GM18519 (cell line): Measurements from ENCODE around the gene OR2B6.
"Not testable (repeated sequence)": the region's sequence is repeated elsewhere in the genome, so short reads cannot be mapped to it uniquely, and the experiment has no call there.

Experiments used
- ATAC-seq: cut with Tn5 transposase; IDR thresholded peaks from one replicate; pipeline ENCODE4 v1.9.1; 2021; ENCODE audit warnings: mild to moderate bottlenecking, moderate library complexity; ENCODE audit not compliant: unreplicated experiment, low FRiP score

The OR2B6 gene

DNA sequence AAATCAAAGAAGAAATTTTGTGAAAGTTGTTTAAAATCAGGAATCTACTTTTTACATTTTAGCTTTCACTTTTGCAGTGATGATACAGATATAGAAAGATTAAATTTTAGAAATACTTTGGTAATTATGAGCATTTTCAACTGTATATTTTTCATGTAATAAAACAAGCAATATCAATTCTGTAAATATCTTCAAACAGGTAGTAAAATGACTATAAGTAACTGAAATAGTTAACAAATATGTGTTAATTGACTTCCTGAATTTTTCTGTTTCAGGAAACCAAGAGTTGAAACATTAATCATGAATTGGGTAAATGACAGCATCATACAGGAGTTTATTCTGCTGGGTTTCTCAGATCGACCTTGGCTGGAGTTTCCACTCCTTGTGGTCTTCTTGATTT is at the start of gene OR2B6:
TSS of gene OR2B6 (plus strand) at position 301 of the 400 bp plus-strand sequence. CDS start at position 301, 0 bp downstream.
- ATAC-seq = no peak

DNA sequence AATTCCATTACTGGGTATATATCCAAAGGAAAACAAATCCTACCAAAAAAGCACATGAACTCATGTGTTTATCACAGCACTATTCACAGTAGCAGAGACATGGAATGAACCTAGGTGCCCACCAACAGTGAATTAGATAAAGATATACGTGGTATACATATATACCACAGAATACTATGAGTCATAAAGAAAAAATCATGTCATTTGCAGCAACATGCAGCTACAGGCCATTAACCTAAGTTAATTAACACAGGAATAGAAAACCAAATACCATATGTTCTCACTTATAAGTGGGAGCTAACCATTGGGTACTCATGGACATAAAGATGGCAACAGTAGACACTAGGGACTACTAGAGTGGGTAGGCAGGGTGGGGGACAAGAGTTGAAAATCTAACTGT is 49.0 kb upstream of the OR2B6 start:
- ATAC-seq = no peak

DNA sequence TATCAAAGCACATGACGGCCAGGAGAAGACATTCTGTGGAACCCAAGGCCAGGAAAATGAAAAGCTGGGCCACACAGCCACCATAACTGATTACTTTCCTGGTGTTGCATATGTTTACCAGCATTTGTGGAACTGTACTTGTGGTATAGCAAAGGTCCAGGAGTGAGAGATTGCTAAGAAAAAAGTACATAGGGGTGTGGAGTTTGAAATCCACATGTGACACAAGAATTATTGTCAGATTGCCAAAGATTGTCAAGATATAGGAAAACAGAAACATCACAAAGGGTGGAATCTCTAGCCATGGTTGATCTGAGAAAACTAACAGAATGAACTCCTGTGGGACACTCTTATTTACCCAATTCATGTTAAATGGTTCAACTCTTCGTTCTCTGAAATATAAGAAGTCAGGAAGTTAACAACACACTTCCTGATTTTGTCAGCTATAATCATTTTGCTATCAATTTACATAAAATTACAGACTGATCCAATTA is 45.0 kb upstream of the OR2B6 start, which contains the start of gene OR2B2:
TSS of gene OR2B2 (minus strand) at position 441 of the 491 bp plus-strand sequence. CDS start at position 364, 77 bp downstream.
- no peak for ATAC-seq

DNA sequence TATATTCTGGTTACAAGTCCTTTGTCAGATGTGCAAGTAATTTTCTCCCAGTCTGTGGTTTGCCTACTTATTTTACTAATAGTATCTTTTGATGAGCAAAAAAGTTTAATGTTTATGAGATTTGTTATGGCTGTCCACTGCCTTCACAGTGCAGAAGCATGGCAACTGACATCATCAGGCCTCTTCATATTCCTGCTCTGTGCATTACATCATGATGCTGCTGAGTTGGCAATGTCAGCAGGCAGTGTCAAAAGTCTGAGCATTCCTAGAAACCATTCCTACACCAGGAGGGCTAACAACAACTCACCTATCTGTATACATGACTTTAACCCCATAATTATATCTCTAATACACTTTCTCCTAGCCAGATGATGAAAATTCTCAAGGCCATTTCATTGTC is 34.1 kb upstream of the OR2B6 start:
- no peak for ATAC-seq

DNA sequence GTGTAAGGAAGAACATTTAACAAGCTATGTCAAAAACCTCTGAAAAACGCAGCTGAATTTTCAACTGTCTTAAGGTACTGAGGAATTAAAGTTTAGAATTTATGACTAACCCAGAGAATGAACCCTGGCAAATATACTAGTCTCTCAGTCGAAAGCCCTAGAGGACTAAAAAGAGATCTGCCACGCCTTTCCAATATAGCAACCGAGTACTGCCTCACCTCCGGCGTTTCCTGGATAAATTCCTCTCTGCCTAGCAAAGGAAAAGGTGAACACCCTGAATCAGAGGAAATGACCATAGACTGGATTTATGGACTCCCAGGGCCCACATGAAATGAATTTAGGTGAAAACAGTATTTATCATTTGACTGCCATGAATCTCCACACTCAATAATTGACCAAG is 32.9 kb upstream of the OR2B6 start:
- no peak for ATAC-seq

DNA sequence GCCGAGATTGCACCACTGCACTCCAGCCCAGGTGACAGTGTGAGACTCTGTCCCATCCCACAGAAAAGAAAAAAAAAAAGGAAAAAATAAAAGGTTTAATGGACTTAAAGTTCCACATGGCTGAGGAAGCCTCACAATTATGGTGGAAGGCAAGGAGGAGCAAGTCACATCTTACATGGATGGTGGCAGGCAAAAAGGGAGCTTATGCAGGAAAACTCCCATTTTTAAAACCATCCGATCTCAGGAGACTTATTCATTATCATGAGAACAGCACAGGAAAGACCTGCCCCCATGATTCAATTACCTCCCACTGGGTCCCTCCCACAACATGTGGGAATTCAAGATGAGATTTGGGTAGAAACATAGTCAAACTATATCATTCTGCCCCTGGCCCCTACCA is 29.0 kb upstream of the OR2B6 start:
- not testable (repeated sequence) for ATAC-seq

DNA sequence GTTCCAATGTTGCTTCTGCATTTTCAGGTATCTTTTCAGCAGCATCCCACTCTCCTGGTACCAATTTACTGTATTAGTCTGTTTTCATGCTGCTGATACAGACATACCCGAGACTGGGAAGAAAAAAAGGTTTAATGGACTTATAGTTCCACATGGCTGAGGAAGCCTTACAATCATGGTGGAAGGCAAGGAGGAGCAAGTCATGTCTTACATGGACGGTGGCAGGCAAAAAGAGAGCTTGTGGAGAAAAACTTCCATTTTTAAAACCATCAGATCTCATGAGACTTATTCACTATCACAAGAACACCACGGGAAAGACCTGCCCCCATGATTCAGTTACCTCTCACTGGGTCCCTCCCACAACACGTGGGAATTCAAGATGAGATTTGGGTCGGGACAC is 27.1 kb upstream of the OR2B6 start:
- ATAC-seq = not testable (repeated sequence)

DNA sequence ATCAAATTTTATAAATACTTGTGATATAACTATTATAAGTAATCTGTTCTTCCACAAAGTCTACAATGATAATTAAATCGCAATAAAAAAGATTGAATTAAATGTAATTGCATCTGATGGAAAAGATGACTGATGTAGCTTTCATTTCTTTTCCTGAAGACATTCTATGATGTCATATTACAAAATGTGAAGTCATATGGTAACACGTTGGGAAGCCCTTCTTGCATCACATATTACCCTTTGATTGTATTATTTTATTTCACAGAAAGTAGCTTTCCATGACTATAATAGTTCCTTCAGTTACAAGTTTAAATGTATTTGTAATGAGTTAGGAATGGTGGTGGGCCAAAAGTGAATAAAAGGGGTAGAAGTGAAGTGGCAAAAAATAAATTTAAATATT is 25.8 kb upstream of the OR2B6 start:
- ATAC-seq = no peak

DNA sequence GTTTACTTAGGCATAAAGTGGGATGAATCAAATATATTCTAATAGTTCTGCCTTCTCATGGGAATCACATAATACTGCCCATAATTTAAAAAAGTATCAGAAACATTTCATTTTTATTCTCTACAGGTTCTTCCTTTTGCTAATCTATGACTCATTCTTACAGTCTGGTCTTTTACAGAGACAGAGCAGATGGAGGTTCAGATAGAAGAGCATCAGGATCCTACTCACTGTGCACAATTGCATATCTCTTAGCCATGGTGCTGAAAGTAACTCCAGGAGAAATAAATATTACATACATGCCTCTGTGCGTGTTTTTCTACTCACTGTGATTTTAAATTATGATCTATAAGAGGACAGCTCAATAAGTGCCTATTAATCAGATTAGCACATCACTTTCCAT is 16.3 kb upstream of the OR2B6 start:
- no peak for ATAC-seq

DNA sequence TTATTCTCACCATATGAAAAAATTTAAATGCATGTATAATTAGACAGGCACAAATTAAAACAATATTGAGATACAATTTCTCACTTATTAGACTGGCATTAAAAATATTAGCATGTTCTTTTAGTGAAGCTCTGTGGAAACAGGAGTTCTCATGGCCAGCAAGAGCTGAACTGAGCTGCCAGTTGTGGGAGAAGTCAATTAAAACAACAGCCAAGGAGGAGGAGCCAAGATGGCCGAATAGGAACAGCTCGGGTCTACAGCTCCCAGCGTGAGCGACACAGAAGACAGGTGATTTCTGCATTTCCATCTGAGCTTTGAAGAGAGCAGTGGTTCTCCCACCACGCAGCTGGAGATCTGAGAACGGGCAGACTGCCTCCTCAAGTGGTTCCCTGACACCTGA is 14.0 kb upstream of the OR2B6 start:
- not testable (repeated sequence) for ATAC-seq

DNA sequence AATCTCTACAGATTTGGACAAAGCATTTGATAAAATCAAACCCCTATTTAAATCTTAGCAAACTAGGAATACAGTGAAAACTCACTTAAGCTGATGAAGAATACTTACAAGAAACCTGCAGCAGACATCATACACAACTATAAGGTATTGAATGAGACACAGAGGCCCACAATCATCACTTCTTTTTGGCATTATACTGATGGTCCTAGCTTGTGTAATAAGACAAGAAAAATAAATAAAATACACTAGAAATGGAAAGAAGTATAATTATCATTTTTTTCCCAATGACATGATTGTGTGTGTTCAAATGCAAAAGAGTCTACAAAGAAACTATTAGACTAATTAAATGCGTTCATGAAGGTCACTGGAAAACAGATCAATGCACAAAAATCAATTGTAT is 8.8 kb upstream of the OR2B6 start:
- ATAC-seq = no peak

DNA sequence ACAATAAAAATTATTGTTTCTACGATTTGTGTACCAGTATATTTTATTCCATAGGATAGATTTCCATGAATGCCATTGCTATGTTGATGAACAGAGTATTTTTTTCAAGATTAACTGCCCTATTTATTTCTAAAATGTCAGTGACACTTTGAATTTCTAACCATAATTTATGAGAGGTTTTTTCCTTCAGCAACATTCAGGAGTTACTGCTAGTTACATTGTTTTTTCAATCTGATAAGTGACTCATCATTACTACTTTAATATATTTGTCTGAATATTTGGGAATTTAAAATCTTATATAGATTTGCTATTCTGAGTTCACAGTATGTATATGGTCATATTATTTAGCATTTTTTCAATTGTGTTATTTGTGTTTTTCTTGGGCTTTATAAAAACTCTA is 6.0 kb upstream of the OR2B6 start:
- ATAC-seq = no peak

DNA sequence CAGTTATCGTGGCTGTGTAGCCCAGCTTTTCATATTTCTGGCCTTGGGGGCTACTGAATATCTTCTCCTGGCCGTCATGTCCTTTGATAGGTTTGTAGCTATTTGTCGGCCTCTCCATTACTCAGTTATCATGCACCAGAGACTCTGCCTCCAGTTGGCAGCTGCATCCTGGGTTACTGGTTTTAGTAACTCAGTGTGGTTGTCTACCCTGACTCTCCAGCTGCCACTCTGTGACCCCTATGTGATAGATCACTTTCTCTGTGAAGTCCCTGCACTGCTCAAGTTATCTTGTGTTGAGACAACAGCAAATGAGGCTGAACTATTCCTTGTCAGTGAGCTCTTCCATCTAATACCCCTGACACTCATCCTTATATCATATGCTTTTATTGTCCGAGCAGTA is 475 bp downstream of the OR2B6 start:
- ATAC-seq = no peak

DNA sequence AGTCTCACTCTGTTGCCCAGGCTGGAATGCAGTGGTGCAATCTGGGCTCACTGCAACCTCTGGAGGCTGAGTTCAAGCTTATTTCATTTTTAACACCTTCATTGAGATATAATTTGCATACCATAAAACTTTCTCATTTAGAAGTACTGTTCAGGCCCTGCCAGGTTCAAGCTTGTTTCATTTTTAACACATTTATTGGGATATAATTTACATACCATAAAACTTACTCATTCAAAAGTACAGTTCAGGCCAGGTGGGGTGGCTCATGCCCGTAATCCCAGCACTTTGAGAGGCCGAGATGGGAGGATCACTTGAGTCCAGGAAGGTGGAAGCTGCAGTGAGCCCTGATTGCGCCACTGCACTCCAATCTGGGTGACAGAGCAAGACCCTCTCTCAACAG is 5.5 kb downstream of the OR2B6 start:
- no peak for ATAC-seq

DNA sequence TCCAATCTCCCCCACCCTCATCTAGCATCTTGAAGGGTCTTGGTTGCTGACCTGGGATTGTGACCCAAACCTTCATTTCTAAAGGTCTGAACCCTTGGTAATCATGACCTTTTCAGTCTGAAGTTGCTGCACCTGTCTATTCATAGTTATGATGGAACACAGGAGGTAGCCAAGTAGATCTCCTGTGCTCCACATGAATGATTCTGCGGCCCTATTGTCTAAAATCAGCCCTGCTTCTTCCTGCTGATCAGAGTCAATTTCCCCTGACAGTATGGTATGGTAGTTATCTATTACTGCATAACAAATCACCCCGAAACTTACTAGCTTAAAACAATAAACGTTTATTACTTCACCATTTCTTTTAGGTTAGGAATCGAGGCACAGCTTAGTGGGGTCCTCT is 9.0 kb downstream of the OR2B6 start:
- ATAC-seq = no peak

DNA sequence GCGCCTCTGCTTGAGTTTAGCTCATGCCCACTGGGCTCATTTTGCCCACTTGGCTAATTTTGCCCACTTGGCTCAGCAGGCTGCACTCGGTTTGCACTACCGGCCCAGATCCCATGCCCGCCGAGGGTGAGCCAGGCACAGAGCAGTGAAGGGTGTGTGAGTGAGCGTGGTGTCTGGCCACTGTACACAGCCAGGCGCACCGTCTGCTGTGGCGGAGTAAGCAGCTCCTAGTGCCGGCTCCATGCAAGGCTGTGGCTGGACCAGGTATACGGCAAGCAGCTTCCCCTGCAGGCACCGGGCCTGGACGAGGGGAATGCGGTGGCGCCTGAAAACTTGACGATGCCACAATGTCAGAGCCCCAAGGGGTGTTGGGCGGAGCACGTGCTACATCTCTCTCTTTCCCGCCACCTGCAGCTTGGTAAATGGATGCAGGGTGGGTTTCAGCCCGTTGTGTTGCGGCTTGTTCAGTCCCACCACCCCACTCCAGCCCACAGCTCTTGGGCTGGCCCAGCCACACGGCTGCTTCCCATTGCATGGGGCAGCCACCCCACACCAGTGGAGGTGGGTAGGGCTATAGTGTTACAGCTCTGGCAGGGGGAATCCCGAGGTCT is 9.9 kb downstream of the OR2B6 start:
- ATAC-seq = no peak

DNA sequence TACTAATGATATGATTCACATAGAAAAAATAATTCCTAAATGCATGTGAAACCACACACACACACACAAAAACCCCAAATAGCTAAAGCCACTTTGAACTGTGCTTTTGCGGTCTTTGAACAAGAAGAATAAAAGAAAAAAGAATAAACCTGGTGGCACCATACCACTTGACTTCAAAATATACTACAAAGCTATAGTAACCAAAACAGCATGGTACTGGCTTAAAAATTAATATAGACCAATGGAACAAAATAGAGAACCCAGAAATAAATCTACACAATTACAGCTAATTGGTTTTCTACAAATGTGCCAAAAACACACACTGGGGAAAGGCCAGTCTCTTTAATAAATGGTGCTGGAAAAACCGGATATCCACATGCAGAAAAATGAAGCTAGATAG is 13.4 kb downstream of the OR2B6 start:
- no peak for ATAC-seq

DNA sequence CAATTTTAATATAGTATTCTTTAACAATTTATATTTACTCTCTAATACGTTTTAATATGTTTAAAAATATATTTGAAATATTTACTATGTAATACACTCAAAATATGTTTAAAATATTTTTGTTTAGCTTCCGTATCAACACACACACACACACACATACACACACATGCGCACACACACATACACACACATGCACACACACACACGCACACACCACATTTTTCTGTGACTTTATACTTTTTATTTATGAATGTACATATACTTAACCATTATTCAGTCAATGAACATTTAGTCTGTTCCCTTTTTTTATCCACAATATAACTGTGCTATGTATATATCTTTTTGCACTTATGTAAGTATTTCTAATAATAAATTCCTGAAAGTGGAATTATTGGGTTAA is 15.7 kb downstream of the OR2B6 start:
- no peak for ATAC-seq

DNA sequence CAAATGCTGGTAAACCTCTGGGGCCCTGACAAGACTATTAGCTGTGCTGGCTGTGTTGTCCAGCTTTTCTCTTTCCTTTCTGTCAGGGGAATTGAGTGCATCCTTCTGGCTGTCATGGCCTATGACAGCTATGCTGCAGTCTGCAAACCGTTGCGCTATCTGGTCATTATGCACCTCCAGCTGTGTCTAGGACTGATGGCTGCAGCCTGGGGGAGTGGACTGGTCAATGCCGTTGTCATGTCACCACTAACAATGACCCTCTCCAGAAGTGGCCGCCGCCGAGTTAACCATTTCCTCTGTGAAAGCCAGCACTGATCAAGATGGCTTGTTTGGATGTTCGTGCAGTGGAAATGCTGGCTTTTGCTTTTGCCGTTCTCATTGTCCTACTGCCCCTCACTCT is 20.3 kb downstream of the OR2B6 start:
- no peak for ATAC-seq

DNA sequence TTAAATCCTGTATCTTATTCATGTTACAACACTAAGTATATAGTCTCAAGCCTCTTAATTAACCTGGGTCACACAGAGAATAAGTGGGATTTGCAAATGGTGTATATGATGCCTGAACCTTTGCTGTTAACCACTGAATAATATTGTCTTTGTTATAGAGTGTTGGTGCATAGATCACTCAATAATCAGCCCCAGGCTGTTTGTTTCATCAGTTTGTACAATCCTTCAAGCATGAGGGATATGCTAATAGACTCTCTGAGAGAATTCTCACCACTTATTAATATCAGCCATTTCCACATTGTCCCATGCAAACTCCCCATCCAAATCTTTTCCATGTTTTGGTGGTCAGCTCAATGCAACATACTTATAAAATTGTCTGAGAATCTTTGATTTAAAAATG is 21.7 kb downstream of the OR2B6 start:
- no peak for ATAC-seq

DNA sequence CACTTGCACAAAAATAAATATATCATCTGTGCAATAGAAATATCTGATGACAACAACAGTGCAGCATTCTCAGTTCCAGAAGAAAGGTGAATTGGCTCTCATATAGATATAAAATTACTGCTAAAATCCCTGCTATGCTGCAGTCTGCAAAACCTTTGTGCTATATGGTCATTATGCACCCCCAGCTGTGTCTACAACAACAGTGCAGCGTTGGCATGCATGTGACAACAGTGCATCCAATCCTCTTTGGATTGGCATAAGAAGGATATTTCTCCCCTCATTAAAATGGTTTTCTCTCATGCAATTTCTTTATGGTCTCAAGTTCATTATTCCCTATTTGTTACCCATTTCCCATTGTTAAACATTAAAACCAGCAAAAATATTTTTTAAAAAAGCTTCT is 23.1 kb downstream of the OR2B6 start:
- no peak for ATAC-seq

DNA sequence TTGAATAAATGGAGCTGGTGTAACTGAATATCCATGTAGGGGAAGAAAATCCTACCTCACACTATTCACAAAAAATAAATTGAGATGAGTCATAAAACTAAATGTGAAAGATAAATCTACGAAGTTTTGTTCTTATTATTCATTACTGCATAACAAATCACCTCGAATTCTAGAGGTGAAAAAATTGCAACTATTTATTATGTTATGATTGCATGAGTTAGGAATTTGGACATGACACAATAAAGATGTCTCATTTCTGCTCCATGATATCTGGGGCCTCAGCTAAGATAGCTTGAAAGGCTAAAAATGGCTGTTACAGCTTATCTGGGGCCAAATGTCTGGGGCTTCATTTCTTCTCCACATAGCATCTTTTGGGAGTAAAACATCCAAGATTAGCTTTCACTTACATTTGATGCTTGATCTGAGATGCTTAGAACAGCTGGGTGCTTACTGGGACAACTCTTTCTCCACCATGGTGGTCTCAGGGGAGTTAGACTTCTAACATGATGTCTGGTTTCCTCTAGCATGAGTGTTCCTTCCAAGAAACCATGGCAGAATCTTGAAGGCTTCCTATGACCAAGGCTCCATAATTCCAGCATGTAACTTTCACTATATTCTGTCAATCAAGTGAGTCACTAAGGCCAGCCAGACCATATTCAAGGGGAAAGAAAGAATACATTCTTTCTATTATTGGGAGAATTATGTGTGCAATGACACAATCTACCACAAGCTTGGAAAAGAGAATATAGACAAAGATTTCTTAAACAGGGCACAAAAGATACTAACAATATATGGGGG is 30.1 kb downstream of the OR2B6 start:
- ATAC-seq = no peak
